Karpas-422 (cell line): ENCODE data around the gene NAGK. TPM values are rescaled to one million over a fixed set of nuclear protein-coding genes. Genes with fewer than 3 reads are reported as not detected.
"Not testable (repeated sequence)": the region's sequence is repeated elsewhere in the genome, so short reads cannot be mapped to it uniquely, and the experiment has no call there.

Experiments
- DNase-seq: peaks from one replicate; pipeline ENCODE4 v3.0.0-alpha.2; 2015
- H2AFZ ChIP-seq: fragments of 200-600 bp; sonication (generic); 2 replicates; pipeline ENCODE4 v1.6.1; 2014; ENCODE audit warnings: antibody characterized with exemption, low read length, mixed read lengths
- H3K27ac ChIP-seq: fragments of 200-600 bp; sonication (generic); 2 replicates; pipeline ENCODE4 v1.5.1; 2014; ENCODE audit warnings: mild to moderate bottlenecking, low read length, moderate library complexity
- H3K27me3 ChIP-seq: fragments of 200-600 bp; sonication (generic); 2 replicates; pipeline ENCODE4 v1.6.1; 2014; ENCODE audit warnings: low read length, mixed read lengths
- H3K36me3 ChIP-seq: fragments of 200-600 bp; sonication (generic); 2 replicates; pipeline ENCODE4 v1.6.1; 2014; ENCODE audit warnings: low read length, mixed read lengths; ENCODE audit not compliant: insufficient read depth
- H3K4me1 ChIP-seq: fragments of 200-600 bp; sonication (generic); 2 replicates; pipeline ENCODE4 v1.6.1; 2014; ENCODE audit warnings: mild to moderate bottlenecking, low read length, mixed read lengths
- H3K4me2 ChIP-seq: fragments of 200-600 bp; sonication (generic); 2 replicates; pipeline ENCODE4 v1.6.1; 2014; ENCODE audit warnings: low read length, low read depth, mild to moderate bottlenecking; ENCODE audit not compliant: poor library complexity, severe bottlenecking
- H3K4me3 ChIP-seq: fragments of 200-600 bp; sonication (generic); 2 replicates; pipeline ENCODE4 v1.5.1; 2014; ENCODE audit warnings: mild to moderate bottlenecking, antibody characterized with exemption, low read length, mixed read lengths
- H3K79me2 ChIP-seq: fragments of 200-600 bp; sonication (generic); 2 replicates; pipeline ENCODE4 v1.6.1; 2014; ENCODE audit warnings: mild to moderate bottlenecking, low read length, mixed read lengths
- H3K9ac ChIP-seq: fragments of 200-600 bp; sonication (generic); 2 replicates; pipeline ENCODE4 v1.6.0; 2014; ENCODE audit warnings: low read length
- H3K9me2 ChIP-seq: fragments of 200-600 bp; sonication (generic), shearing (Covaris generic); replicated peaks from 2 replicates; pipeline ENCODE4 v1.6.0; 2014; ENCODE audit warnings: mild to moderate bottlenecking, low read length, moderate library complexity; ENCODE audit not compliant: insufficient read depth
- H3K9me3 ChIP-seq: fragments of 300-700, 200-600 bp; sonication (generic); 2 replicates; pipeline ENCODE4 v1.6.1; 2014; ENCODE audit warnings: low read length, mixed read lengths
- H4K20me1 ChIP-seq: fragments of 200-600 bp; sonication (generic); 2 replicates; pipeline ENCODE4 v1.6.1; 2014; ENCODE audit warnings: mild to moderate bottlenecking, antibody characterized with exemption, low read length, low read depth; ENCODE audit not compliant: insufficient read depth
- total RNA-seq: library from RNA; depleted of rRNA; stranded (reverse); fragments of >200 nt; shearing (Covaris generic); gene quantifications from 2 replicates; pipeline ENCODE4 v1.2.3, GENCODE V29; 2014; ENCODE audit warnings: low replicate concordance; rRNA removed

NAGK gene
- total RNA-seq, result 38.2 and 57.3 TPM in 2 replicates

DNA sequence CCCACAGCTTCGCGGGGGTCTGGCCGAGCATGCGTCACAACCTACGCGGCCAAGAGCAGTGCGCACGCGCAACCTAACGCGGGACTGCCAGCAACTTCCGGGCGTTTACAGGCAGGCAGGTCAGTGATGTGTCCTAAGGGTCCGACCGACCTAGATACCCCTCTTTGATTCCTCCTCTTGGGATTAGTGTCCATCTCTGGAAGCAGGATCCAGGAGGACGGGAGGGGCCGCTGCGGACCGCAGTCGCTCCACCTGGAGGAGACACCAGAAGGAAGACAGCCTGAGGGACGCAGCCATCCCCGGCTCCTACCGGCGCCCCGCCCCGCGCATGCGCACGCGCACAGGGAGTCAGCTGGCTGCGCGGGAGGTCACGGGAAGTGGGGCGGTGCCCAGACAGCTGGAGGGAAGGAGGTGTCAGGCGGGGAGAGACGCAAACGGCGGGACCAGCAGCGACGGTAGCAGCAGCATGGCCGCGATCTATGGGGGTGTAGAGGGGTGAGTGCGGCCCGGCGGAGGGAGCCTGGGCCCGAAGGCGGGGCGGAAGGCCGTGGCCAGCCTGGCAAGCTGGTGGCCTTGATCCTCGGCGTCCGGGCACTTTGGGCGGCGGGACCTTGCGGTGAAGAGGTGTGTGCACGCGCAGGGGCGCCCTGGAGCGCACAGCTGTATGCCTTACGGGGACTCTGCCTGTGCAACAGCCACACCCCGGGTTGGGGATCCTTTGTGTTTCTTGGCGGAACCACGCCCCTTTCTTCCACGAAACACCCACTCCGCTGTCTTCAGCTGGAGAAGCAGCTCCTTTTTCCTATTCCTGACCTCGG is at the start of gene NAGK:
TSS of gene NAGK (plus strand) at position 431 of the 818 bp plus-strand sequence. CDS start at position 467, 36 bp downstream.
- DNase-seq, result peak; percentile 100
- 0 out of 2 replicates have a peak, but pooled peaks cover 2% of the 10 kb centered on the region for H3K36me3 ChIP-seq
- H4K20me1 ChIP-seq, result peaks cover 4% of the 10 kb centered on the region; the same call in 1 of the 2 replicates
- peaks cover 30% of the 10 kb centered on the region for H3K79me2 ChIP-seq
- peak within 1 kb of the TSS; percentile 72 for H3K4me3 ChIP-seq
- H3K4me2 ChIP-seq, result peak within 1 kb of the TSS; percentile 96
- H3K27me3 ChIP-seq, result no peaks in the 10 kb centered on the region
- no peaks in the 10 kb centered on the region for H3K9me2 ChIP-seq
- peak within 1 kb of the TSS; percentile 30; the same call in 1 of the 2 replicates for H2AFZ ChIP-seq
- H3K9ac ChIP-seq, result peak within 1 kb of the TSS; percentile 79
- H3K9me3 ChIP-seq, result no peaks in the 10 kb centered on the region
- peaks cover 81% of the 10 kb centered on the region for H3K4me1 ChIP-seq
- H3K27ac ChIP-seq, result peak within 1 kb of the TSS; percentile 5; the same call in 1 of the 2 replicates

DNA sequence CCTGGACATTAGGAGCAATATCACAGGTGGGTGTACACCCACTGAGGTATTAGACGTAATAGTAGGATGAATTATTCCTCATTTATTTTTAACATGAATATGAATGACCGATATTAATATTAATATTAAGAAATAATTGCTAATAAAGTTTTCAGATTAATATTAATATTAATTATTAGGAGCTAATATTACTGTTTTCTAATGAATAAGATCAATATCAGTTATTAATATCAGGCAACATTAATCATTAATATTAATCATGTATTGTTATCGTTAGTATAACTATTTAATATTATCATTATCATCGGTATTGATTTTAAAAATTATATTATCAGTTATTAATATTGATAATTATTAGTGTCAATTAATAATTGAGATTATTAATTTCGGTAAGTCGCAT is 48.5 kb upstream of the NAGK start:
- not testable (repeated sequence) for H2AFZ ChIP-seq, H3K9me3 ChIP-seq, H3K79me2 ChIP-seq, H3K4me3 ChIP-seq, H3K4me1 ChIP-seq, H3K27me3 ChIP-seq, H3K27ac ChIP-seq, H3K9me2 ChIP-seq, H3K9ac ChIP-seq, H3K36me3 ChIP-seq, H4K20me1 ChIP-seq, H3K4me2 ChIP-seq
- DNase-seq, result peak; percentile 9

DNA sequence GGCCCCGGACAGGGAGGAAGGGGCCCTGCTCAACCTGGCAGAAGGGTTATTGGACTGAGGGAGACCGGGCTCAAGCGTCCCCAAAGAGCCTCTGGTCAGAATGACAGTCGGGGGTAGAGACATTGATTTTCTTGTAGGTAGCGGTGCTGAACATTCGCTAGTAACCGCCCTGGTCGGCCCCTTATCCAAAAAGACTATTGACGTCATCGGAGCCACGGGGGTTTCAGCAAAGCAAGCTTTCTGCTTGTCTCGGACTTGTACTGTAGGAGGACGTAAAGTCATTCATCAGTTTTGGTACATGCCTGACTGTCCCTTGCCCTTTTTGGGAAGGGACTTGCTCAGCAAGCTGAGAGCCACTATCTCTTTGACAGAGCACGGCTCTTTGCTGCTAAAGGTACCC is 47.1 kb upstream of the NAGK start:
- not testable (repeated sequence) for H4K20me1 ChIP-seq, H2AFZ ChIP-seq, H3K4me3 ChIP-seq, H3K4me1 ChIP-seq, DNase-seq, H3K36me3 ChIP-seq, H3K27ac ChIP-seq, H3K9me2 ChIP-seq, H3K9me3 ChIP-seq, H3K27me3 ChIP-seq, H3K4me2 ChIP-seq, H3K9ac ChIP-seq, H3K79me2 ChIP-seq

DNA sequence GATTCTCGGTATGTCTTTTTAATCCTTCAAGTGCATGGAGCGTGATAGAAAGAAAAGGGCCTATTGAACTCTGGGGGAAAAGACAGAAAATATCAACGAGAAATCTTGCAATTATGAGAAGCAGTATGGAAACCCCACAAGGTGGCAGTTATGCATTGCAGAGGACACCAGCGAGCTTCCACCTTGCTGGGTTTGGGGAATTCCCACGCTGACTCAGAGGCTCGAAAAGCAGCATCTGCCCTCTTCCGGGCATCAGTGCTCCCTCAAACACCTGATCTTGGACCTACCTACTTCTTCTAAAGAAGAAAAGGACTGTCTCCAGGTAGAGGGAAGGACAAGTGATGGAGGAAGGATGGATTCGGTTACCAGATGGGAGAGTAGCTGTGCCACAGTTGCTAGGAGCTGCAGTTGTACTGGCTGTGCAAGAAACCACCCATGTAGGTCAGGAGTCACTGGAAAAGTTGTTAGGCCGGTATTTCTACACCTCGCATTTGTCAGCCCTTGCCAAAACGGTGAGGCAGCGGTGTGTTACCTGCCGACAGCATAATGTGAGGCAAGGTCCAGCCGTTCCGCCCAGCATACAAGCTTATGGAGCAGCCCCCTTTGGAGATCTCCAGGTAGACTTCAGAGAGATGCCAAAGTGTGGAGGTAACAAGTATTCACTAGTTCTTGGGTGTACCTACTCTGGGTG is 44.8 kb upstream of the NAGK start:
- H3K4me1 ChIP-seq, H3K27me3 ChIP-seq, H3K9me2 ChIP-seq, H3K9ac ChIP-seq, H3K79me2 ChIP-seq, H4K20me1 ChIP-seq, H3K4me2 ChIP-seq, H2AFZ ChIP-seq, H3K4me3 ChIP-seq, H3K27ac ChIP-seq, H3K9me3 ChIP-seq, H3K36me3 ChIP-seq: not testable (repeated sequence)
- peak; percentile 39 for DNase-seq

DNA sequence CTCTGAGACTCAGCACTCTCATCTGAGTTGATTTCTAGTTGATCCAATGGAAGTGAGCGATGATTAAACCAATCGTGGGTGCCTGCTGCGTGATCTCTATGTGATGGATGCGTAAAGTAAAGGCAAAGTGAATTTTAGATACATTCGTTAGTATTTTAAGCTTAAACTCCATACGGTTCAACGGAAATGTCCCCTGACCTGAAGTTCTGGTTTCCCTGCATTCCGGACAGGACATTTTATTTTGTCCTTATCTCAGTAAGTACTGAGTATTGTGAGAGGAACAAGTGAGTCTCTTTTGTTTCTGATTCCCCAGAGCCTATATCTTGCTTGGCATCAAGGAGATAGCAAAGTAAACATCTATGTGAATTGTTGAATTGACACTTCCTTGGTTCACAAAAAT is 32.2 kb upstream of the NAGK start:
- H3K36me3 ChIP-seq, DNase-seq, H4K20me1 ChIP-seq, H3K9me2 ChIP-seq, H3K9ac ChIP-seq, H3K27ac ChIP-seq, H3K4me3 ChIP-seq, H2AFZ ChIP-seq, H3K4me1 ChIP-seq, H3K4me2 ChIP-seq, H3K79me2 ChIP-seq, H3K9me3 ChIP-seq, H3K27me3 ChIP-seq: not testable (repeated sequence)

DNA sequence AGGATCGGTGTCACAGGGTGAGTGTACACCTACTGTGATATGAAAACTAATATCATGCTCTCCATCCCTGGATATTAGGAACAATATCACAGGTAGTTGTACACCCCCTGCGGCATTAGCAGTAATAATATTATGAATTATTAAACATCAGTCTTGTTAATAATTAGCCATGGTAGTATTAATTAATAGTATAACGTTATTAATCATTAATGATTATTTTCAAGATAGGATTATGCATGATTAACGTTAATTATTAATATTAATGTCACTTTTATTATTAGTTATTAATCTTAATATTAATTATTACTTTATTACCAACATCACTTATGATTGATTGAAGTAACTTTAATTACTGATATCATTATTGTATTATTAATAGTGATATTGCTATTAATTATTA is 26.2 kb upstream of the NAGK start:
- H3K9me2 ChIP-seq, result no peaks in the 10 kb centered on the region
- H3K4me2 ChIP-seq, result no peak overlapping the region
- no peaks in the 10 kb centered on the region for H3K36me3 ChIP-seq
- H3K9me3 ChIP-seq, result no peaks in the 10 kb centered on the region
- no peak for DNase-seq
- H3K27me3 ChIP-seq, result no peaks in the 10 kb centered on the region
- H3K79me2 ChIP-seq, result no peaks in the 10 kb centered on the region
- H3K4me1 ChIP-seq, result no peaks in the 10 kb centered on the region
- no peak overlapping the region for H2AFZ ChIP-seq
- no peak overlapping the region for H3K4me3 ChIP-seq
- H3K9ac ChIP-seq, result no peak overlapping the region
- H4K20me1 ChIP-seq, result no peaks in the 10 kb centered on the region
- no peak overlapping the region for H3K27ac ChIP-seq

- Histone ChIP-seq H3K27ac (no peak overlapping the region), H3K79me2 (no peaks in the 10 kb centered on the region), H3K9ac (no peak overlapping the region), H3K9me3 (no peaks in the 10 kb centered on the region), H3K4me1 (no peaks in the 10 kb centered on the region), H2AFZ (no peak overlapping the region), H3K27me3 (no peaks in the 10 kb centered on the region), H4K20me1 (no peaks in the 10 kb centered on the region), H3K4me2 (no peak overlapping the region), H3K9me2 (no peaks in the 10 kb centered on the region), H3K4me3 (no peak overlapping the region), H3K36me3 (no peaks in the 10 kb centered on the region)
- DNase-seq, result no peak
Observed at GRCh38 chr2:71043531-71044407, 24.7 kb upstream of the NAGK start.

- Histone ChIP-seq H3K4me1 (no peaks in the 10 kb centered on the region), H3K27me3 (no peaks in the 10 kb centered on the region), H2AFZ (no peak overlapping the region), H3K9me2 (no peaks in the 10 kb centered on the region), H3K4me2 (no peak overlapping the region), H3K9me3 (no peaks in the 10 kb centered on the region), H4K20me1 (no peaks in the 10 kb centered on the region), H3K9ac (no peak overlapping the region), H3K27ac (no peak overlapping the region), H3K79me2 (no peaks in the 10 kb centered on the region), H3K36me3 (no peaks in the 10 kb centered on the region), H3K4me3 (no peak overlapping the region)
- DNase-seq, result no peak
Observed at GRCh38 chr2:71045151-71045550, 23.3 kb upstream of the NAGK start.
